ENCODE results near the gene EIF1. TPM values are rescaled to one million over a fixed set of nuclear protein-coding genes. Genes with fewer than 3 reads are reported as not detected.

EIF1 gene
- total RNA-seq, 1 experiment from 2014 or later, result 651 TPM

GRCh38 chr17:41705271-41705991, 16.7 kb downstream of the EIF1 start:
- Histone ChIP-seq H2BK20ac (ENCODE audit: low read depth, low read length, poor library complexity, severe bottlenecking) (no peak overlapping the region), H3K23ac (ENCODE audit: insufficient read length, low read depth, low read length) (no peak overlapping the region), H2BK15ac (ENCODE audit: low read depth, low read length) (no peak overlapping the region), H3K79me2 (ENCODE audit: insufficient read depth, low read length) (no peaks in the 10 kb centered on the region), H3K79me1 (ENCODE audit: insufficient read depth, low read depth, low read length, poor library complexity, severe bottlenecking) (no peaks in the 10 kb centered on the region), H3K9me3 (ENCODE audit: control insufficient read depth, low read depth, low read length) (no peaks in the 10 kb centered on the region), H3K23me2 (ENCODE audit: insufficient read length, low read depth, low read length, poor library complexity, severe bottlenecking) (no peaks in the 10 kb centered on the region), H4K91ac (ENCODE audit: insufficient read length, low read depth, low read length) (no peak overlapping the region), H2BK5ac (ENCODE audit: insufficient read length, low read length) (no peak overlapping the region), H4K8ac (replicated peaks; ENCODE audit: insufficient read length, low read depth, low read length) (no peak overlapping the region), H3K14ac (ENCODE audit: insufficient read depth, low read length) (no peak overlapping the region), H3K4me2 (ENCODE audit: insufficient read depth, insufficient read length, low read length) (peak overlapping the region; percentile 10), H3K9ac (ENCODE audit: extremely low read depth, insufficient read length, low read length) (no peak overlapping the region), H4K20me1 (ENCODE audit: control insufficient read depth, insufficient read depth, insufficient read length) (no peaks in the 10 kb centered on the region), H2AFZ (ENCODE audit: low read length) (no peak overlapping the region), H3K27me3 (ENCODE audit: insufficient read depth, low read length) (peaks cover 23% of the 10 kb centered on the region; the same call in 1 of the 2 replicates), H3K4ac (ENCODE audit: low read depth, low read length) (no peak overlapping the region), H3K18ac (ENCODE audit: insufficient read length, low read depth, low read length) (no peak overlapping the region), H2BK120ac (ENCODE audit: low read depth, low read length, poor library complexity, severe bottlenecking) (no peak overlapping the region), H3K4me1 (ENCODE audit: insufficient read depth, low read length) (peaks cover 3% of the 10 kb centered on the region; the same call in 1 of the 2 replicates), H3K27ac (ENCODE audit: insufficient read length, low read depth, low read length) (no peak overlapping the region), H3T11ph (ENCODE audit: low read length) (no peak overlapping the region), H4K5ac (ENCODE audit: insufficient read length, low read depth, low read length) (no peak overlapping the region), H3K56ac (ENCODE audit: insufficient read length, low read depth, low read length) (no peak overlapping the region), H2AK5ac (ENCODE audit: insufficient read length, low read length) (no peak overlapping the region), H2BK12ac (ENCODE audit: insufficient read length, low read depth, low read length) (no peak overlapping the region)
- peaks cover 18 to 20% of the 10 kb centered on the region in 2 experiments for H3K4me1 Mint-ChIP-seq
- peaks cover 0 to 6% (median 4%) of the 10 kb centered on the region in 3 experiments; a peak in 3 of 7 replicates for H3K36me3 Mint-ChIP-seq (ENCODE audit: insufficient read depth in 1 of 3, low read depth in 3 of 3)
- no CpG with 5 or more reads among the region's 13 CpGs for WGBS (ENCODE audit: extremely low coverage, insufficient read length, low lambda C conversion rate)
- TF ChIP-seq, protein P1, sequence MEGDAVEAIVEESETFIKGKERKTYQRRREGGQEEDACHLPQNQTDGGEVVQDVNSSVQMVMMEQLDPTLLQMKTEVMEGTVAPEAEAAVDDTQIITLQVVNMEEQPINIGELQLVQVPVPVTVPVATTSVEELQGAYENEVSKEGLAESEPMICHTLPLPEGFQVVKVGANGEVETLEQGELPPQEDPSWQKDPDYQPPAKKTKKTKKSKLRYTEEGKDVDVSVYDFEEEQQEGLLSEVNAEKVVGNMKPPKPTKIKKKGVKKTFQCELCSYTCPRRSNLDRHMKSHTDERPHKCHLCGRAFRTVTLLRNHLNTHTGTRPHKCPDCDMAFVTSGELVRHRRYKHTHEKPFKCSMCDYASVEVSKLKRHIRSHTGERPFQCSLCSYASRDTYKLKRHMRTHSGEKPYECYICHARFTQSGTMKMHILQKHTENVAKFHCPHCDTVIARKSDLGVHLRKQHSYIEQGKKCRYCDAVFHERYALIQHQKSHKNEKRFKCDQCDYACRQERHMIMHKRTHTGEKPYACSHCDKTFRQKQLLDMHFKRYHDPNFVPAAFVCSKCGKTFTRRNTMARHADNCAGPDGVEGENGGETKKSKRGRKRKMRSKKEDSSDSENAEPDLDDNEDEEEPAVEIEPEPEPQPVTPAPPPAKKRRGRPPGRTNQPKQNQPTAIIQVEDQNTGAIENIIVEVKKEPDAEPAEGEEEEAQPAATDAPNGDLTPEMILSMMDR (conservative IDR thresholded peaks at IDR 0.05), result no peak
- H3K4me3 Mint-ChIP-seq, result peak overlapping the region in 1 of 2 experiments; percentile 27; a peak in 3 of 5 replicates
- H3K27ac Mint-ChIP-seq, result peak overlapping the region; percentile 4 to 20 (median 18); a peak in 1 of 7 replicates
- H3K27me3 Mint-ChIP-seq (ENCODE audit: low read depth), result peaks cover 98% of the 10 kb centered on the region
- H3K9me3 Mint-ChIP-seq, result peaks cover 12 to 14% of the 10 kb centered on the region in 2 experiments
- DNase-seq, result peak; percentile 73
